Measurements from ENCODE around the gene SORCS2. TPM values are rescaled to one million over a fixed set of nuclear protein-coding genes. Genes with fewer than 3 reads are reported as not detected.
A peak's percentile ranks its signal among the peaks of the same experiment; 100 is the strongest.

The SORCS2 gene
- total RNA-seq, 1 donor from 2014 or later = 13.4 TPM

DNA sequence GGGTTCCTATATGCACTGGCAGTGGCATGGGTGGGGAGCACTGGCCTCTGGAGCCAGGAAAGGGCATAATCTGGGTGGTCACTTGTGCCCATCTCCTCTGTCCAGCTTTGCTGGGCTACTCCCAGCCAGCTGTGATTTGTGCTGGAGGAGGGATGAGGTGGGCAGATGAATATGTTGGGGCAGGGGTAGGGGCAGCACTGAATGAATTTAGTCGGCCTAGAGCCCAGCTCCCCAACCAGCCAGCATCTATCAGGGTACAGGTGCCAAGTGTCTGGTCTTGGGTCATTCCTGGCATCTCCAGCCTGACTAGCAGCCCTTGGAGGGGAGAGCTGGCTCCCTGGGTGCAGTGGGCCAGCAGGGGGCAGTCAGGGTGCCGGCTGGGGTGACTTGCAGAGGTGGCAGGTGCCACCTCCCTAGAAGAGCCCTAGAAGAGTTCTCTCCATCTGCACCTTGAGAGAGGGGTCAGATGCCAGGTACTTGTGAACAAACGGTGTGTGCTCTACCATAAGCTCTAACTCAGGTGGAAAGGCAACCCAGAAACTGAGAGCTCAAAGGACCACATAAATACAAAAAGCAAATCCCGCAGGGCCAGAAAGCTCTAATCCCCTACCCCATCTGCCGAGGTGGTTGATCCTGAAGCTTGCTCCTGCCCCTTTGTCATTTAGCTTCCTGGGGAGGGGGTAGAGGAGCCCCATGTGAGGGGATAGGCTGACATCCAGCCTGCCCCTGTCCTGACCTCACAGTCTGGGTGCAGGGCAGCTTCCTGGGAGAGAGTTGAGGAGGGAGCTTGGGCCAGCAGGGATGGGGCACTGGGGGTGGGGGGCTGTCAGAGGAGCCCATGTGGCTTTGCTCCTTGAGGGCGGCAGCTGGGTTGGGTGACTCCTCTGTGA lies 2.2 kb downstream of the SORCS2 start:
- Mint-ChIP-seq H3K27ac (peak overlapping the region; percentile 26), H3K4me1 (ENCODE audit: unreplicated experiment) (peaks cover 26% of the 10 kb centered on the region), H3K4me3 (peak overlapping the region; percentile 84), H3K36me3 (no peaks in the 10 kb centered on the region), H3K9me3 (no peaks in the 10 kb centered on the region), H3K27me3 (peaks cover 34% of the 10 kb centered on the region)
- peak; percentile 62 for DNase-seq (ENCODE audit: extremely low spot score, unreplicated experiment)
- TF ChIP-seq, protein P1, sequence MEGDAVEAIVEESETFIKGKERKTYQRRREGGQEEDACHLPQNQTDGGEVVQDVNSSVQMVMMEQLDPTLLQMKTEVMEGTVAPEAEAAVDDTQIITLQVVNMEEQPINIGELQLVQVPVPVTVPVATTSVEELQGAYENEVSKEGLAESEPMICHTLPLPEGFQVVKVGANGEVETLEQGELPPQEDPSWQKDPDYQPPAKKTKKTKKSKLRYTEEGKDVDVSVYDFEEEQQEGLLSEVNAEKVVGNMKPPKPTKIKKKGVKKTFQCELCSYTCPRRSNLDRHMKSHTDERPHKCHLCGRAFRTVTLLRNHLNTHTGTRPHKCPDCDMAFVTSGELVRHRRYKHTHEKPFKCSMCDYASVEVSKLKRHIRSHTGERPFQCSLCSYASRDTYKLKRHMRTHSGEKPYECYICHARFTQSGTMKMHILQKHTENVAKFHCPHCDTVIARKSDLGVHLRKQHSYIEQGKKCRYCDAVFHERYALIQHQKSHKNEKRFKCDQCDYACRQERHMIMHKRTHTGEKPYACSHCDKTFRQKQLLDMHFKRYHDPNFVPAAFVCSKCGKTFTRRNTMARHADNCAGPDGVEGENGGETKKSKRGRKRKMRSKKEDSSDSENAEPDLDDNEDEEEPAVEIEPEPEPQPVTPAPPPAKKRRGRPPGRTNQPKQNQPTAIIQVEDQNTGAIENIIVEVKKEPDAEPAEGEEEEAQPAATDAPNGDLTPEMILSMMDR (conservative IDR thresholded peaks at IDR 0.05) = peak; percentile 63

DNA sequence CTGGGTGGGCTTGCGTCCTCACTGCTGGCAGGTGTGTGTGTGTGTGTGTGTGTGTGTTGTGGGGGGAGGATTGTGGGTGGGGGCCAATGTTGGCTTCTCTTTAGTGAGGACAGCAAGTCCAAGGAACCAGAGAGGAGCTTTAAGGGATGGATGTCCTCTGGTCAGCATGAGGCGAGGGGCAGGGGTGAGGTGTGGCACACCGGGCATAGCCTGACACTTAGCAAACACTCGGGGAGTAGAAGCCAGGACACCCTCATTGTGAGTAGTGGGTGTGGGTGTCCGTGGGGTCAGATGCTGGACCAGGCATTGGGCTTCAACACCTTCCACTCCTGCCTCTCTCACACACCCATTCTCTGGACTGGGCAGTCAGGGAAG lies 2.8 kb downstream of the SORCS2 start:
- TF ChIP-seq, protein P1 (conservative IDR thresholded peaks at IDR 0.05) = no peak
- DNase-seq (ENCODE audit: extremely low spot score, unreplicated experiment) = no peak
- Mint-ChIP-seq H3K27ac (no peak overlapping the region), H3K4me3 (no peak overlapping the region), H3K9me3 (no peaks in the 10 kb centered on the region), H3K4me1 (ENCODE audit: unreplicated experiment) (peaks cover 26% of the 10 kb centered on the region), H3K36me3 (no peaks in the 10 kb centered on the region), H3K27me3 (peaks cover 27% of the 10 kb centered on the region)

DNA sequence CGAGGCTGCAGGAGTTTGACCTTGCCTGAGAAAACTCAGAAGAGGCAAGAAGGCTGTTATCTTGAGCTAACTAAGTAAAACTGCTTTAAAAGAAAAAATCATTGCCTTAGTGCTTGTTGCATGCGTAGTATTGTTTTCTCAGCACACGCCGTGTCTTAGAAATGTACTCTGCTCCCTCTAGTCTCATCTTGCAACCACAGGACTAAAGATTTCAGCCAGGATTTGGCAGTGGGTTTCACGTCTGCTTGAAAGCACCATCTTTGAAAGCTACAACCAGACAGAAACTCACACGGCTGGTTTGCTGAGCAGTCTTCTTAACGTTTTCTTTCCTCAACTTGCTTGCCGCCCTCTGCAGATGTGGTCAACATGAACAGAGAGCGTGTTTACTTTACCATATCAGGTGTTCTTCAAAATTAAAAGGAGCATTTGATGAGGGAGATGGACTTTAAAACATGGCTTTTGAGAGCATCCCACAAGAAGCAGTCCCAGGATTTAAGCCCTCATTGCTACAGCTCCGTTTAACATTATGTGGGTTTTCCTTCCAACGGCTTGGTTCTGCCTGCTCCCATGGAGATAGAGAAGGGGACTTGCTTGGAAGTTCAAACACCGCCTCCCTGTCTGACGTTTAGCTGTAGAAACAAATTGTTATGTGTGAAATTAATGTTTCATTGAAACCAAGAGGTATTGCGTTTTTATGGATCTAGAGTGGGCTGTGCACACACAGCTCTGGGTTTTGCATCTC lies 3.4 kb downstream of the SORCS2 start:
- DNase-seq (ENCODE audit: extremely low spot score, unreplicated experiment) = peak; percentile 7
- no peaks in the 10 kb centered on the region for H3K36me3 Mint-ChIP-seq
- TF ChIP-seq, protein P1 (conservative IDR thresholded peaks at IDR 0.05) = no peak
- H3K4me1 Mint-ChIP-seq (ENCODE audit: unreplicated experiment) = peaks cover 26% of the 10 kb centered on the region
- no peak overlapping the region for H3K27ac Mint-ChIP-seq
- H3K27me3 Mint-ChIP-seq = peaks cover 21% of the 10 kb centered on the region
- peak overlapping the region; percentile 56 for H3K4me3 Mint-ChIP-seq
- no peaks in the 10 kb centered on the region for H3K9me3 Mint-ChIP-seq

DNA sequence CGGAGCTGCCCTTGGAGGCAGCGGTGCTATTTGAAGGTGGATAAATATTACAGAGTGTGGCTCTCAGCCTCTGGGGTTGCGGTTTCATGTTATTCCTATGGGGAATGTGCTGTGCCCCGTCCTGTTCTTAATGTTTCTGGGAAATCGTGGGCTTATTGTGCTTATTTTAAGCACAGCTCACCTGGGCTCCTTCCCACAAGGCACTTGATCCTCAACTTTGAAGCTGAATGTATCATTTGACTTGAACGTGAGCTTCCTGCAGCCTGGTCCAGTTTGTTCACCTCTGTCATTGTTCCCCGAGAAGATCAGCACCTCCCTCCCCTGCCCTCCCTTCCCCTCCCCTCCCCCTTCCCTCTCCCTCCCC lies 3.9 kb downstream of the SORCS2 start:
- peaks cover 17% of the 10 kb centered on the region for H3K27me3 Mint-ChIP-seq
- no peak for DNase-seq (ENCODE audit: extremely low spot score, unreplicated experiment)
- TF ChIP-seq, protein P1 (conservative IDR thresholded peaks at IDR 0.05) = no peak
- H3K36me3 Mint-ChIP-seq = no peaks in the 10 kb centered on the region
- peaks cover 31% of the 10 kb centered on the region for H3K4me1 Mint-ChIP-seq (ENCODE audit: unreplicated experiment)
- no peaks in the 10 kb centered on the region for H3K9me3 Mint-ChIP-seq
- H3K4me3 Mint-ChIP-seq = peak overlapping the region; percentile 56
- no peak overlapping the region for H3K27ac Mint-ChIP-seq

DNA sequence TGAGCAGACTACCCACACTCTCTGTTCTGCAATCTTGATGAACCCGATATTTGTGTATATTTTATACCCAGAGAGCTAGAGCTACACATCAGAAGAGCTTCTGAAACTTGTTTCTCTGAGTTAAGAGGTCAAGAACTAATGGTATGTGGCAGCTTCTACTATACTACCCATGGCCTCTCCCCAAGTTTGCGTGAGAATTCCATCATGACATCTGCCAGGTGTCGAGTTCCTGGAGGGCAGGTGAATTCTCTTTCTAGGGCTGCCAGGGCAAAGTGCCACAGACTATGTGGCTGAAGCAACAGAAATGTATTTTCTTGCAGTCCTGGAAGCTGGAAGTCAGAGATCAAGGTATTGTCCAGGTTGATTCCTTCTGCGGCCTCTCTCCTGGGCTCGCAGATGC lies 4.4 kb downstream of the SORCS2 start:
- peaks cover 17% of the 10 kb centered on the region for H3K27me3 Mint-ChIP-seq
- peak; percentile 13 for DNase-seq (ENCODE audit: extremely low spot score, unreplicated experiment)
- TF ChIP-seq, protein P1 (conservative IDR thresholded peaks at IDR 0.05) = no peak
- H3K36me3 Mint-ChIP-seq = no peaks in the 10 kb centered on the region
- H3K27ac Mint-ChIP-seq = no peak overlapping the region
- H3K9me3 Mint-ChIP-seq = no peaks in the 10 kb centered on the region
- H3K4me3 Mint-ChIP-seq = peak overlapping the region; percentile 62
- H3K4me1 Mint-ChIP-seq (ENCODE audit: unreplicated experiment) = peaks cover 35% of the 10 kb centered on the region
